NCI-H146 (cell line): ENCODE data around the gene POT1.
"Not testable (repeated sequence)": the region's sequence is repeated elsewhere in the genome, so short reads cannot be mapped to it uniquely, and the experiment has no call there.

ENCODE experiments used
- DNase-seq: peaks from one replicate; lab custom pipeline; 2025; lab: John Stamatoyannopoulos, UW

The POT1 gene, protein sequence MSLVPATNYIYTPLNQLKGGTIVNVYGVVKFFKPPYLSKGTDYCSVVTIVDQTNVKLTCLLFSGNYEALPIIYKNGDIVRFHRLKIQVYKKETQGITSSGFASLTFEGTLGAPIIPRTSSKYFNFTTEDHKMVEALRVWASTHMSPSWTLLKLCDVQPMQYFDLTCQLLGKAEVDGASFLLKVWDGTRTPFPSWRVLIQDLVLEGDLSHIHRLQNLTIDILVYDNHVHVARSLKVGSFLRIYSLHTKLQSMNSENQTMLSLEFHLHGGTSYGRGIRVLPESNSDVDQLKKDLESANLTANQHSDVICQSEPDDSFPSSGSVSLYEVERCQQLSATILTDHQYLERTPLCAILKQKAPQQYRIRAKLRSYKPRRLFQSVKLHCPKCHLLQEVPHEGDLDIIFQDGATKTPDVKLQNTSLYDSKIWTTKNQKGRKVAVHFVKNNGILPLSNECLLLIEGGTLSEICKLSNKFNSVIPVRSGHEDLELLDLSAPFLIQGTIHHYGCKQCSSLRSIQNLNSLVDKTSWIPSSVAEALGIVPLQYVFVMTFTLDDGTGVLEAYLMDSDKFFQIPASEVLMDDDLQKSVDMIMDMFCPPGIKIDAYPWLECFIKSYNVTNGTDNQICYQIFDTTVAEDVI

GRCh38 chr7:124929467-124930172 lies at the start of gene POT1:
TSS of gene POT1 (minus strand) at chr7:124929825. CDS start at chr7:124897173, 32,652 bp downstream.
- peak; percentile 99 for DNase-seq

DNA sequence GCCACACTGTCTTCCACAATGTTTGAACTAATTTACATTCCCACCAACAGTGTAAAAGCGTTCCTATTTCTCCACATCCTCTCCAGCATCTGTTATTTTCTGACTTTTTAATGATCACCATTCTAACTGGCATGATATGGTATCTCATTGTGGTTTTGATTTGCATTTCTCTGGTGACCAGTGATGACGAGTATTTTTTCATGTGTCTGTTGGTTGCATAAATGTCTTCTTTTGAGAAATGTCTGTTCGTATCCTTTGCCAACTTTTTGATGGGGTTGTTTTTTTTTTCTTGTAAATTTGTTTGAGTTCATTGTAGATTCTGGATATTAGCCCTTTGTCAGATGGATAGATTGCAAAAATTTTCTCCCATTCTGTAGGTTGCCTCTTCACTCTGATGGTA lies 45.5 kb upstream of the POT1 start:
- not testable (repeated sequence) for DNase-seq

DNA sequence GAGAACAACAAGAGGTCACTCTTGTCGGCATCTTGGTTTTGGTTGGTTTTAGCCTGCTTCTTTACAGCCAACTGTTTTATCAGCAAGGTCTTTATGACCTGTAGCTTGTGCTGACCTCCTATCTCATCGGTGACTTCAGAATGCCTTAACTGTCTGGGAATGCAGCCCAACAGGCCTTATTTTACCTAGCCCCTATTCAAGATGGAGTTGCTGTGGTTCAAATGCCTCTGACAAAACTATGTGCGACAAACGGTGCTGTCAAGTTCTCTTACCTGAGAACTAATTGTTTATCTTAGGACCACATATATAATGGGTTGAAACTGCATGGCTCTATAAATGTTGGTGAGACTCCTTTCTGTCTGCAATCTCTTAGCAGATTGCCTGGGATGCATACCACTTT lies 35.9 kb upstream of the POT1 start:
- DNase-seq: no peak

DNA sequence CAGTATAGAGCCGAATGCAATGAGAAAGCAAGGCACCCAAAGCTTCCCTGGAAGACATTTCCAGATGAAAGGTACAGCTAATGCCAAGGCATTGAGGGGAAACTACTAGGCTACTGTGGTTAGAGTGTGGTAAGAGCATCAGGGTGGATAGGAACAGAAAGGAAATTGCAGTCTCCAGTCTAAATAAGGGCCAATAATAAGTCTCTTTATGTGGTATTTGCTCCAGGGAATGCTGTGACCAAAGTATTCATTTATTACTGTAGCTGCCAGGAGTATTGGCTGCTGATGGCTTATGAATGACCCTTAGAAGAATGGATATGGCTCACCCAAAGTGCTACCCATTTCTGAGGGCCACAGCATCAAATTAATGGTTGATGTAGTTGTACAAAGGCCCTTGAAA lies 30.1 kb upstream of the POT1 start:
- no peak for DNase-seq

DNA sequence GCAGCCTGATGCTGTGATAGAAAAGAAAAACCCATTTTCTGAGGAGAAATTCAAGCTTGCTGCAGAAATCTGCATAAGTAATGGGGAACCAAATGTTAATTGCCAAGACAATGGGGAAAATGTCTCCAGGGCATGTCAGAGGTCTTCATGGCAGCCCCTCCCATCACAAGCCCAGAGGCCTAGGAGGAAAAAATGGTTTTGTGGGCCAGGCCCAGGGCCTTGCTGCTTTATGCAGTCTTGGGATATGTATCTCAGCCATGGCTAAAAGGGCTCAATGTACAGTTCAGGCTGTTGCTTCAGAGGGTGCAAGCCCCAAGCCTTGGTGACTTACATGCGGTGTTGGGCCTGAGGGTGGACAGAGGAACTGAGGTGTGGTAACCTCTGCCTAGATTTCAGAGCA lies 28.3 kb upstream of the POT1 start:
- not testable (repeated sequence) for DNase-seq

DNA sequence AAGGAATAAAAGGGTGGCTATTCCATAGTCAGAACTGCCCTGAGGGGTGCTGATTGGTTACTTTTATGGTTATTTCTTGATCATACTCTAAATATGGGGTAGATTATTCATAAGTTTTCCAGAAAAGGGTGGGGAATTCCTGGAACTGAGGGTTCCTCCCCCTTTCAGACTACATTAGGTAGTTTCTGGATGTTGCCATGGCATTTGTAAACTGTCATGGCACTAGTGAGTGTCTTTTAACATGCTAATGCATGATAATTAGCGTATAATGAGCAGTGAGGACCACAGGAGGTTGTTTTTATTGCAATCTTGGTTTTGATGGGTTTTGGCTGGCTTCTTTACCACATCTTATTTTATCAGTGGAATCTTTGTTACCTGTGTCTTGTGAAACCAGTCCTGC lies 26.5 kb upstream of the POT1 start:
- DNase-seq: no peak

GRCh38 chr7:124954790-124955189 lies 25.2 kb upstream of the POT1 start:
- no peak for DNase-seq

- DNase-seq: no peak
Observed at GRCh38 chr7:124945680-124946079, 16.1 kb upstream of the POT1 start.

DNA sequence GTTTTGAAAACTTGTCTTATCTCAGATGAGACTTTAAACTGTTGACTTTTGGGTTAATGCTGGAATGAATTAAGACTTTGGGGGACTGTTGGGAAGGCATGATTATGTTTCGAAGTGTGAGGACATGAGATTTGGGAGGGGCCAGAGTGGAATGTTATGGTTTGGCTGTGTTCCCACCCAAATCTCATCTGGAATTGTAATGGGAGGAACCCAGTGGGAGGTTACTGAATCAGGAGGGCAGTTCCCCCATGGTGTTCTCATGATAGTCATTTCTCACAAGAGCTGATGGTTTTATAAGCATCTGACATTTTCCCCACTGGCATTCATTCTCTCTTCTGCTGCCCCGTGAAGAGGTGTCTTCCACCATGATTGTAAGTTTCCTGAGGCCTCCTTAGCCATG lies 13.8 kb upstream of the POT1 start:
- DNase-seq: no peak

DNA sequence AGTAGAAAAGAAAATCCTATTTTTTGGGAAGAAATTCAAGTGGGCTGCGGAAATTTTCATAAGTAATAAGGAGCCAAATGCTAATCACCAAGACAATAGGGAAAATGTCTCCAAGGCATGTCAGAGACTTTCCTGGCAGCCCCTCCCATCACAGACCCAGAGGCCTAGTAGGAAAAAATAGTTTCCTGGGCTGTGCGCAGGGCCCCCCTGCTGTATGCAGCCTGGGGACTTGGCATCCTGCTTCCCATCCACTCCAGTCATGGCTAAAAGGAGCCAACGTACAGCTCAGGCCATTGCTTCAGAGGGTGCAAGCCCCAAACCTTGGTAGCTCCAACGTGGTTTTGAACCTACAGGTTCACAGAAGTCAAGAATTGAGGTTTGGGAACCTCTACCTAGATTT lies 12.8 kb upstream of the POT1 start:
- no peak for DNase-seq

DNA sequence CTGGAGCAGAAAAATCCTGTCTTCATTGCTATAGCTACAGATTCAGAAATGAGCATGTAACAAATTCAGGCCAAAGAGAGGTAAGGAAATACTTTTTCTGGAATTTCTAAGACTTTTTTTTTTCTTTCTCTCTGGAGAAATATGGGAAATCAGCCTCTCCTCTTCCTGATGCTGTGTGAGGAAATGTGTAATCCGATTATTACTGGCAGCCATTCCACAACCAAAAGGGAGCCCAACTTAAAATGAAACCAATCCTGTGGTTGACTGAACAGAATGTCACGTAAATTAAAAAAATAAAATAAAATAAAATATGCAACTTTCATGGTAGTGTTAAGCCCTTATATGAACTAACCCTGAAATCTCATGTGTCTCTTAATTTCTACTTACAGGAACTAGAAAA lies 10.7 kb upstream of the POT1 start:
- no peak for DNase-seq

GRCh38 chr7:124938128-124938527 lies 8.5 kb upstream of the POT1 start:
- no peak for DNase-seq

DNA sequence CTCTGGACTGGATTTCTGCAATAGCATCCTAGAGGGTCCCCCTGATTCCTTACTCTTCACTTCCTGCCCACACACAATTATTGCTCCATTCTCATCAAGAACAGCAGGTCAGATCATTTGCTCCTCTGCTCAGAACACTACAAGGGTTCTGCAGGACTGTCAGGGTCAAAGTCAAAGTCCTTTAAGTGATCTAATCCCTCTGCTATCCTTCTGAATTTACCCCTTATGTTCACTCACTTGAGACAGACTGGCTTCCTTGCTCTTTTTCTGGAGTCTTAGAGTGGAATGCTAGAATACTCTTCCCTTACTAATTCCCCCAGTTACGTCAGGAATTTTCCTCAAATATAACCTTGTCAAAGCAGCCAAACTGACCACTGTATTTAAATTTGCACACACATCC lies 7.5 kb upstream of the POT1 start:
- DNase-seq: no peak

GRCh38 chr7:124934841-124935240 lies 5.2 kb upstream of the POT1 start:
- no peak for DNase-seq

GRCh38 chr7:124930655-124931597 lies 1.3 kb upstream of the POT1 start:
- DNase-seq: no peak

GRCh38 chr7:124930173-124930623 lies 573 bp upstream of the POT1 start:
- no peak for DNase-seq

DNA sequence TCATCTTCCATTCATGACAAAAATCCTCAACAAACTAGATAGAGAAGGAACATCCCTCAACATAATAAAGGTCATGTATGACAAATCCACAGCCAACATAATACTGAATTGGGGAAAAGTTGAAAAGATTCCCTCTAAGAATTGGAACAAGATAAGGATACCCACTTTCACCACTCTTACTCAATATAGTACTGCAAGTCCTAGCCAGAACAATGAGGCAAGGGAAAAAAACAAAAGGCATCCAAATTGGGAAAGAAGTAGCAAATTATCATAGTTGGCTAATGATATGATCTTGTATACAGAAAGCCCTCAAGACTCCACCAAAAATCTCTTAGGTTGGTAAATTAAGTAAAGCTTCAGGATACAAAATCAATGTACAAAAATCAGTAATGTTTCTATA lies 4.7 kb downstream of the POT1 start:
- no peak for DNase-seq

DNA sequence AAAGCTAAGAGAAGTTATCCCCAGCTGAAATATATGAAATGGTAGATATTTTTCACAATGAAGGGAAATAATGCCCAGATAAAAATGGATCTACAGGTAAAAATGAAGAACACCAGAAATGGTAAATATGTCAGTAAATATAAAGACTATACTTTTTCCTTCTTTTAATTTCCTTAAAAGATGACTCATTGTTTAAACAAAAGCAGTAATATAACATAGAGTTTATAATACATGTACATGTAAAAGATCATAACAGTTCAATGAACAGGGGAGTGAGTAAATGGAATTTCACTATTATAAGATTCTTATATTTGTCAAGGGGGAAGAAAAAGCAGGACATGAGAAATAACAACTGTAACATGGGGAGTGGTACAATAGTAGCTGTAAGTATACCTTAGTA lies 7.4 kb downstream of the POT1 start:
- DNase-seq: no peak

GRCh38 chr7:124919841-124920240 lies 9.8 kb downstream of the POT1 start:
- DNase-seq: no peak

DNA sequence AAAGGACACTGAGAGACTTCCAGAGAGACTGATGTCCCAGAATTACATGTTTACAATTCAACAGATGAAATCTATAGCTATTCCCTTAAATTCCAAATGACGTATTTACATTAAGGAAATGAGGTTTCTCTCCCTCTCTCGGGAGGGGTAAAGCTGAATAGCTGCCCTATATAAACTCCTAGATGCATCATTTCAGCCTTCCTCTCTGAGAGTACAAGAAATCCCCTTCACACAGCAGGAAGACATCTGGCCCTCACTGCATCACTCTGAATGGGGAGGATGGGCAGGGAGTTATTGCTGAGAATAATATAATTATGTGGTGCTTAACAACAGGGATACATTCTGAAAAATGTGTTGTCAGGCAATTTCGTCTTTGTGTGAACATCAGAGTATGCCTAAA lies 11.0 kb downstream of the POT1 start:
- no peak for DNase-seq

GRCh38 chr7:124915242-124915641 lies 14.4 kb downstream of the POT1 start:
- no peak for DNase-seq

DNA sequence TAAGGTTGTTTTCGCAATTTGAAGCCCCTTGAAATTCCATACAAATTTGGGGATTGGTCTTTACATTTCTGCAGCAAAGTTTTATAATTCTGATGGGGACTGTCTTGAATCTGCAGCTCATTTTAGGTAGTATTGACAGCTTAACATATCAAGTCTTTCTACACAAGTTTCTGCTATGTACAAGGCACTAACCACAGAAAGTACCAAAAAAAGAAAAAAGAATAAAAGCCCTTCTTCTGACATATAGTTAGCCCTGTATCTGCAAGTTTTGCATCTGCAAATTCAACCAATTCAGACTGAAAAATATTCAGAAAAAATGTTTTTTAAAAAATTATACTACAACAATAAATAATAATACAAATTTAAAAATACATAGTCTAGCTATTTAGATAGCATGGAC lies 15.3 kb downstream of the POT1 start:
- DNase-seq: no peak
